ENCODE data around the gene GALNT17.

DNA sequence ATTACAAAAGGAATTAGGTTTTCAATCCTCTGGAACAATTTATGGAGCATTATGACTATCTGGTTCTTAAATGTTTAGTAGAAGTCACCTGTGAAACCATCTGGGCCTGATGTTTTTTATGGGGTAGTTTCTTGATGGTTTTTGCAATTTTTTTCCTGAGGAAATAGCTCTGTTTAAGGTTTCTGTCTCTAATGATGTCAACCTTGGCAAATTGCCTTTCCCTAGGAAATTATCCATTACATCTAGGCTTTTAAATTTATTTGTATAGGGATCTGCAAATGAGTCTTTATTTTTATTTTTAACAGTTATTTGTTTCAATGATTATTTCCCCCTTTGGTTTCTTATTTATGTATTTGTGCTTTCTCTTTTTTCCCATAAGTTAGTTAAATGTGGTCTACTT is 222.8 kb downstream of the GALNT17 start:
- TF ChIP-seq CTCF (conservative IDR thresholded peaks at IDR 0.05; ENCODE audit: low read depth, low read length), result no peak
- no peak for TF ChIP-seq EZH2 (IDR thresholded peaks at IDR 0.05; ENCODE audit: borderline replicate concordance, low read depth, low read length, poor library complexity, severe bottlenecking)

All from A673 (cell line).